GM18507 (cell line): ENCODE measurements around the gene WDR18.
A peak's percentile ranks its signal among the peaks of the same experiment; 100 is the strongest.
"Not testable (repeated sequence)": the region's sequence is repeated elsewhere in the genome, so short reads cannot be mapped to it uniquely, and the experiment has no call there.

Experiments used
- DNase-seq: peaks from one replicate; pipeline ENCODE4 v3.0.0; 2011; ENCODE audit warnings: low read depth; ENCODE audit not compliant: insufficient read length; ENCODE audit errors: extremely low spot score
- FAIRE-seq: peaks from 2 replicates; lab custom pipeline; 2011; peaks lifted over from hg19 to GRCh38; lab: Jason Lieb, UNC

WDR18 gene

DNA sequence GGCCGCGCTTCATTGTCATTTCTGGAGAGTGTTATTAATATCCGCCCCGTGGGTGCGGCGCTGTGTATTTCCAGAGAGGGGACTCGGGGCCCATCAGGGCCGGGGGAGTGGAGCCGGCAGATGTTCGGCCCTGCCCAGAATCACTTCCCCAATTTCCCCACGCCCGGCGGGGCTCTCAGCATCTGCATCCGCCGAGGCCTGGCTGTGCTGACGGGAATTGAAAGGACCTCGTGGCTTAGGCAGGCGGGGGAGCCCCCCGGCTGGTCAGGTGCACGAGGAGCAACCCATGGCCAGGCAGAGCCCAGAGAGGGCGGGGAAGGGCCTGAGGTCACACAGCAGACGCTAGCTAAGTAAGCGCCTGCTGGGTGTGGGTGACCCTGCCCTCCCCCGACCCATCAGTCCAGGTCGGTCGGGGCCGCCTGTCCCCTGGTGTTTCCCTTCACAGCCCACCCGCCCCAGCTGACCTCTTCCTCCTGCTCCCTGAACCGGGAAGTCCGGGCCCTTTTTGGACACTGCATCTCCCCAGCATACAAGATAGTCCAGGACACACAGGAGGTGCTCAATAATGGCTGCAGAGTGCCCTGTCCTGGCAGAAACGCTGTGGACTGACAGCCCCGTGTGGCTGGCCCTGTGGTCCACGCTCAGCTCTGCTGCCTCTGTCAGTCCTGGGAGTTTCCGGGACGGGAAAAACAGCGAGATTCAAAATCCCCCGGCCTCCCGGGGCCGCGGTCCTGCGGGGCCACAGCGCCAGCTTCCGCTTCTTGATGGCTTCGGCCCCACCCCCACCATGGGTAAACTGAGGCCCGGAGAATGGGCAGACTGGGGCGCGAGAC, 36.2 kb upstream of the WDR18 start:
- FAIRE-seq = peak; percentile 99
- DNase-seq = peak; percentile 75

DNA sequence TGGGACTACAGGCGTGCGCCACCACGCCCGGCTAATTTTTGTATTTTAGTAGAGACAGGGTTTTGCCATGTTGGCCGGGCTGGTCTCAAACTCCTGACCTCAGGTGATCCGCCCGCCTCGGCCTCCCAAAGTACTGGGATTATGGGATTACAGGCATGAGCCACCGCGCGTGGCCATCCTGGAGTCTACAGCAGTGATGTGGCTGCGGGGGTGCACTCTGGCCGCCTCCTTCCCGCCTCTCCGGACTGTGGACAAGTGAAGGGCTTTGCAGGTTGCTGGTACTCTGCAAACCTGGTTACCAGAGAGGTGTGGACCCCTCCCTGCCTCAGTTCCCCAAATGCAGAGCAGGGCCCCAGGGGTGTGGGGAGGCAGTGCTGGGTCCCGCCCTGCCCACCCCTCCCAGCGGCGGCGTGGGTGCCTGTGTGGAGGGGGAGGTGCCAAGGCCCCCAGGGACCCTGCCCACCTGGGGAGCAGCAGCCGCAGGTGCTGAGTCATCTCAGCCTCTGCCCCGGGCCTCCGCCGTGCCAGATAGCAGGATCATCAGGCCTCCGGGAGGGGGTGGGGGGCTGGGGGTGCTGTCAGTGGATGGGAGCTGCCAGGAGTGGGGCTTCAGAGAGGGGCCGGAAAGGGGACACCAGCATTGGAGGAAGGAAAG, 35.2 kb upstream of the WDR18 start:
- FAIRE-seq (peak; percentile 60), DNase-seq (no peak)

DNA sequence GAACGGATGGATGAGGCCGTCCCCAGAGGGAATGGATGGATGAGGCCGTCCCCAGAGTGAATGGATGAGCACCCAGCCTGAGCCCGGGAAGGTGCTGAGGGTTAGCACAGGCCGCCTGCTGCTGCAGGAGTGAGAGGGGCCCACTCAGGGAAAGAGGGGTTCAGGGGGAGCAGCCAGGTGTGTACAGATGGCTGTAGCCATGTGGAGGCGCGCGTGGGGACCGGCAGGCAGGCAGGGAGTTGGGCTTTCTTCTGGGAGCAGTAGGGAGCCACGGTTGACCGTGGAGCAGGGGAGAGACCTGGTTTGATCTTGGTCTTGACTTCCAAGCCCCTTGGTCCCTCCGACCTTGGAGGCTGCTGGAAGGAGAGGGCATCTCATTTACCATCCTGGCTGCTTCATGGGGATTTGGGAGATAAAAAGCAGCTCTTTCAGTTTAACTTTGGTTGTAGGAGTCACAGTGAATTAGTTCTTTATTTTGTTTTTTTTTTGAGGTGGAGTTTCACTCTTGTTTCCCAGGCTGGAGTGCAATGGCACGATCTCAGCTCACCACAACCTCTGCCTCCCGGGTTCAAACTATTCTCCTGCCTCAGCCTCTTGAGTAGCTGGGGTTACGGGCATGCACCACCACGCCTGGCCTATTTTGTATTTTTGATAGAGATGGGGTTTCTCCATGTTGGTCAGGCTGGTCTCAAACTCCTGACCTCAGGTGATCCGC, 33.6 kb upstream of the WDR18 start:
- DNase-seq = no peak
- FAIRE-seq = peak; percentile 73

DNA sequence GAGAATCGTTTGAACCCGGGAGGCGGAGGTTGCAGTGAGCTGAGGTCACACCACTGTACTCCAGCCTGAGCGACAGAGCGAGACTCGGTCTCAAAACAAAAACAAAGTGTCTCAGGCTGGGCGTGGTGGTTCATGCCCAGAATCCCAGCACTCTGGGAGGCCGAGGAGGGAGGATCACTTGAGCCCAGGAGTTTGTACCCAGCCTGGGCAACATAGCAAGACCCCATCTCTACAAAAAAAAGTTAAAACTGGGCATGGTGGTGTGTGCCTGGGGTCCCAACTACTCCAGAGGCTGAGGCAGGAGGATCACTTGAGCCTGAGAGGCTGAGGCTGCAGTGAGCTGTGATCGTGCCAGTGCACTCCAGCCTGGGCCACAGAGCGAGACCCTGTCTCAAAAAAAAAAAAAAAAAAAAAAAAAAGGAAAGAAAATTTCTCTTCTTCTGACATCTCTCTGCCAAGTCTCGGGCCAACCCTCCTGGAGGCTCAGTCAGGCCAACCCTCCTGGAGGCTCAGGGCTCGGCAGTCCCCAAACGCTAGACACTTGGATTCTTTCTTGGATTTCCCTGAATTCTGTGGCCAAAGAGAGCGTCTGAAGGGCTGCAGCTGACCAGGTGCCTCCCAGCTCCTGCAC, 32.0 kb upstream of the WDR18 start:
- FAIRE-seq (no peak), DNase-seq (no peak)

- peak; percentile 71 for FAIRE-seq
- DNase-seq = no peak
Observed at GRCh38 chr19:952680-953444, 31.3 kb upstream of the WDR18 start.

DNA sequence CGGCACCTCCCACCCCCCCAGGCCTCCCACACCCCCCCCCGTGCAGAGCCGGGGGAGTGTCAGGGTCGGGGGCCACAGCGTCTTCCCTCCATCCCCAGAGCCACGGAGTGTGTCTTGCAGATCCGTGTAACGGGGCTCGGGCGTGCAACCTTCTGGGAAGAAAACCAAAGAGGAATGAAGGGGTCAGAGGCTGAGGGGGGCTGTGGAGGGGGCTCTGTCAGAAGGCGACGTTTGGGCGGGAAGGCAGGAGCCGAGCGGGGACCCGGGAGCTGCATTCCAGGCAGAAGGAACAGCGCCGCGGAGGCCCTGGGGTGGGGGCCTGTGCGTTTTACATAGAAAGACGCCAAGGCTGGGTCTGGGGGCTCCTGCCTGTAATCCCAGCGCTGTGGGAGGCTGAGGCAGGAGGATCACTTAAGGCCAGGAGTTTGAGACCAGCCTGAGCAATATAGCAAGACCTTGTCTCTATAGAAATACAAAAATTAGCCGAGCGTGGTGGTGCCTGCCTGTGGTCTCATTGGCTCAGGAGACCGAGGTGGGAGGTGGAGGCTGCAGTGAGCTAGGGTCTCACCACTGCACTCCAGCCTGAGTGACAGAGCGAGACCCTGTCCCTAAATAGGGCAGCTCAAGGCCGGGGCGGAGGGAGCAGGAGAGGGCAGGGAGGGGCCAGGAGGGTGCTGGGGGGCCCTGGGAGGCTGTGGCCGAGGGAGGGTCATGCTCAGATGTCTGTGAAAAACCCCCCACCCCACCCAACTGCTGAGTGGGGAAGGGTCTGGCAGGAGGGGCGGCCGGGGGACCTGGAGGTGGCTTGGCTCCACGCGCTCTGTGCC, 30.5 kb upstream of the WDR18 start:
- no peak for DNase-seq
- no peak for FAIRE-seq

DNA sequence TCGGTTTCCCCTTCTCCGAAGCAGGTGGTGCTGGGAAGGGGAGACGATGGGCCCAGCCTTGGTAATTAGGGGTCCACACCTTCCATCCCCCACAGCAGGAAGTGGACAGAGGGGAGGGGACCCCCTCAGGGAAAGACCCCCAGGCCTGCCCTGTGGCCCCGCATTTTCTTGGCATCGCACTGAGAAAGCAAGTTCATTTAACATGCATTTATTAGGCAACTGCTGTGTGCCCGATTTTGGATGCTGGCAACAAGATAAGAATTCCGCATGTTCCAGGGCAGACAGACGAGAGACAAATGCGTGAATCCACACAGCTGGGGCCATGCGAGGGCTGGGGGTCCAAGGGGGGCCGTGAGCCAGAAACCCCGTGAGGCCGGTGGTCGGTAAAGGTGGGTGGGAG, 29.9 kb upstream of the WDR18 start:
- peak; percentile 60 for FAIRE-seq

DNA sequence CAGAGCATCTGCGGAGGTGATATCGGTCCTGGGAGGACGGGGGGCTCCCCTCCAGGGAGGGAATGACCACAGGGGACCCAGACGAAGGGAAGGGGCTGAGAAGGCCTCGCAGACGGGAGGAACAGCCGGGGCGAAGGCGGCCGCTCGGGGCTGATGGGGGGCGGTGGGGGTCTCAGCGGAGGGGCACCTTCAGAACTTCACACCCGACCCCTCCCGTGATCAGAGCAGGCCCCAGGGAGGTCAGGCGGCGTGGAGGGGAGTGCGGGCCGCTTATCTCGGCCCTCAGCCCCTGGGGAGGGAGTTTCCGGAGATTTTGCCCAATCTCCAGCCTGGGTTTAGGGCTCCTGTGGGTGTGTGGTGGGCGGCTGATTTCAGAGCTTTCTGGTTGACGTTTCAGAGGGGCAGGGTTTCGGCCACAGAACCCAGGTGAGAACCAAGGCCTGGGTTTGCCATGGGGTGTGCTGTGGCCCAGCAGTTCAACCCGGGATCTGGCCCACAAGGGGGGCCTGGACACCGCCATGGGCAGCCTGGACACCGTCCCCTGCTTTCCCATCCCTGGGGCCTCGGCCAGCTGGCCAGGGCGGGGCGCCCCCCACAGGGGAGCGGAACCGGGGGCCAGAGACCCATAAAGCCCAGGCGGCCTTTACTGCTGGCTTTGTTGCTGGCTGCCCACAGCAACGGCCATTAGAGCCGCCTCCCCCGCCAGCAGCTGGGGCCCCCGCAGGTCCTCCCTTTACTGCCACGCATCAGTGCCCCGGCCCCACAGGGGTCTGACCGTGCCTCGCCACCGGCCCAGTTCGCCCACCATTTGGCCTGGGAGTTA, 29.3 kb upstream of the WDR18 start:
- DNase-seq = peak; percentile 86
- FAIRE-seq = peak; percentile 96

More for the DNA sequence above, 29.9 kb upstream of the WDR18 start:
- no peak for DNase-seq

- DNase-seq (no peak), FAIRE-seq (no peak)
Observed at GRCh38 chr19:955803-956765, 28.1 kb upstream of the WDR18 start.

DNA sequence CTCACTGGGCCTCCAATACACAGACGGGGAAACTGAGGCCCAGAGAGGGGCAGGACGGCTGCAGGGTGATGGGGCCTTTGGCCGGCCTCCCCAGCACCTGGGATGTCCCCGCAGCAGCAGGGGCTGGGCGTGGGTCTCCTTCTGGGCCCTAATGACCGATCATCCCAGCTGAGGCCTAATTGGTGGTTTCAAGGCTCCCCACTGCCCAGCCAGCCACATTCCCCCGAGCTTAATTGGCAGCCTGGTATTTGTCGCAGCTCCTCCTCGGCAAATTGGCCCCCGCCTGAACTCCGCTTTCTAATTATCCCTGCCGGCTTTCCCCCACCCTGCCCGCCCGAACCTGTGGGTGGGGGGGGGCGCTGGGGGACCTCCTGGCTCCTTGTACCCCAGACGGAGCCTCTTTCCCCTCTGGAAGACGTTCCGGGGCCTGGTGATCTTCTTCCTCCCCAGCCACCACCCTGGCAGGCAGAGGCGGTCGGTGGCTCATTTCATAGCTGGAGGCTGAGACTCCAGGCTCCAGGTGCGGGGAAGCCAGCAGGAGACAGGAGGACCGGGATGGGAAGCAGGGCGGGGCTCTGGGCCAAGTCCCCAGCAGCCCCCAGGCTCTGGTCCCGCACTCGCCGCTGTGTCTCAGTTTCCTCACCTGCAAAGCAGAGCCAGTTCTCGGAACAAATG, 27.2 kb upstream of the WDR18 start:
- FAIRE-seq (no peak), DNase-seq (no peak)

DNA sequence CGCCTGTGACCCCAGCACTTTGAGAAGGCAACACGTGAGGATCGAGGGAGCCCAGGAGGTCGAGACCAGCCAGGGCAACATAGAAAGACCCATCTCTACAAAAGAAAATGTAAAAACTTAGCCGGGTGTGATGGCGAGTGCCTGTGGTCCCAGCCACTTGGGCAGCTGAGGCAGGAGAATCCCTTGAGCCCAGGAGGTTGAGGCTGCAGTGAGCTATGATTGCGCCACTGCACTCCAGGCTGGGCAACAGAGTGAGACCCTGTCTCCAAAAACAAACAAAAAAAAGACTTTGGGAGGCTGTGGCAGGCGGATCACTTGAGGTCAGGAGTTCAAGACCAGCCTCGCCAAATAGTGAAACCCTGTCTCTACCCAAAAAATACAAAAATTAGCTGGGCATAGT, 26.6 kb upstream of the WDR18 start:
- FAIRE-seq, DNase-seq: not testable (repeated sequence)

DNA sequence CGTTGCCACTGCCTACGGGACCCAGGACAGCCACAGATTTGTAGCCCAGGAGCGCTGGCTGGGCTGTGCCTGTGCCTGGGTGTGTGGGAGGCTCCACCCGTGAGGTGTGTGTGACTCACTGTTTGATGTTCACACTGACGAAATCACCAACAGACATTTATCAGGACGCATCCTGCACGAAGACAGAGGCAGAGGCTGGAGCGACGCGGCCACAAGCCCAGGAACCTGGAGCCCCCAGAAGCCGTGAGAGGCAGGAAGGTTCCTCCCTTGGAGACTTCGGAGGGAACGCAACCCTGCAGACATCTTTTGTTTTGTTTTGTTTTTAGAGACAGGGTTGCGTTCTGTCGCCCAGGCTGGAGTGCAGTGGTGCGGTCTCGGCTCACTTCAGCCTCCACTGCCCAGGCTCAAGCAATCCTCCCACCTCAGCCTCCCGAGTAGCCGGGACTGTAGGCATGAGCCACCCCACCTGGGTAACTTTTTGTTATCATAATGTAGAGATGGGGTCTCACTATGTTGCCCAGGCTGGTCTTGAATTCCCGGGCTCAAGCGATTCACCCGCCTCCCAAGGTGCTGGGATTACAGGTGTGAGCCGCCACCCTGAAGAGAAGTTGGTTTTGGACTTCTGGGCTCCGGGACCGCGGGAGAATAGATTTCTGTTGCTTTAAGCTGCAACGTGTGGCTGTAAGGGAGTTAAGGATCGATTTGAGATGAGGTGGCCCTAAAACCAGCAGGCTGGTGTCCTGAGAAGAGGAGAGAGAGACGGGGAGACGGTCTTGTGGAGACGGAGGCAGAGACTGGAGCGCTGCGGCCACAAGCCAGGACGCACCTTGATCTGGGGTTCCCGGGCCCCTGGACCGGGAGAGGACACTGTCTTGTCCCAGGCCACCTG, 24.9 kb upstream of the WDR18 start:
- DNase-seq (no peak), FAIRE-seq (no peak)

DNA sequence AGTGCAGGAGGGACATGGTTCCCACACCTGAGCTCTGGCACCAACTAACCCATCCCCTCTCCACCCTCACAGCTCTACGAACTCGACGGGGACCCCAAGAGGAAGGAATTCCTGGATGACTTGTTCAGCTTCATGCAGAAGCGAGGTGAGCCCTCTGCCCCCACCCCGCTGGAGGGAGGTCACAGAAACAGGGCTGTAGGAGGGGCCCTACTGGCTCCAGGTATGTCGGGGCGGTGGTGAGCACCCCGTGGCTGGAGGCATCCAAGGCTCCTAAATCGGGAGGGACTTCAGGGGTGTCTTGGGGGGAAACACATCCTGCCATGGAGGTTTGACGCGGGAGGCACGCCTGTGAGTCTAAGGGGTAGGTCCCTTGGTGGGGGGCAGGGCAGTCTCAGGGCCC, 24.1 kb upstream of the WDR18 start:
- FAIRE-seq (no peak), DNase-seq (no peak)

- DNase-seq (no peak), FAIRE-seq (no peak)
Observed at GRCh38 chr19:960601-960938, 23.6 kb upstream of the WDR18 start.

DNA sequence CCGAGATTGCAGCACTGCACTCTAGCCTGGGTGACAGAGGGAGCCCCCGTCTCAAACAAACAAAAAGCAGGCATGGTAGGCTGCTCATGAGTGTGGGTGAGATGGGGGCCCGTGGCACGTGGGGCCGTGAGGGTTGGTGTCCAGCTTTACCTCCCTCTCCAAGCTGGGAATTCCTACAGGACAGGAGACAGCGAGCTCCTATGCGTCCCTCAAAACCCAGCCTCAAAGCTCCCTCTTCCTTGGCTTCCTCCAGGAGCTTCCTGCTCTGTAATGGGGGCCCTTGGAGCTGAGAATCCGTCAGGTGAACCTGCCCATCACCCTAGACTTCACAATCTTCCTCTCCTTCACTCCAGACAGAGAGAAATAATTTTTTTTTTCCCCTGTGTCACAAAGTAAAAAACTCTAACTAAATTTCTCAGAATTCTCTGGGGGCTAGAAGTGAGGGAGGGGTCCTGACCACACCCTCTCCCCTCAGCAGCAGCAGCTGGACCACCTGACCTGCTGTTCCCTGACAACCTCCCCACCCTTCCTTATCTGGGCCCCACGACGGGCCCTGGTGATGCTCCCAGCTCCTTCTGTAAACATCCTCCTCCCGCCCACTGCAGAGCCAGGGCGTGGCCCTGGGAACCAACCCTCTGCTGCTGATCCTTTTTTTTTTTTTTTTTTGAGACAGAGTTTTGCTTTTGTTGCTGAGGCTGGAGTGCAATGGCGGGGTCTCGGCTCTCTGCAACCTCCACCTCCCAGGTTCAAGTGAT, 22.1 kb upstream of the WDR18 start:
- no peak for DNase-seq
- FAIRE-seq = no peak
